Measurements from ENCODE around the gene MEP1B.
"Not testable (repeated sequence)": the region's sequence is repeated elsewhere in the genome, so short reads cannot be mapped to it uniquely, and the experiment has no call there.

The MEP1B gene

DNA sequence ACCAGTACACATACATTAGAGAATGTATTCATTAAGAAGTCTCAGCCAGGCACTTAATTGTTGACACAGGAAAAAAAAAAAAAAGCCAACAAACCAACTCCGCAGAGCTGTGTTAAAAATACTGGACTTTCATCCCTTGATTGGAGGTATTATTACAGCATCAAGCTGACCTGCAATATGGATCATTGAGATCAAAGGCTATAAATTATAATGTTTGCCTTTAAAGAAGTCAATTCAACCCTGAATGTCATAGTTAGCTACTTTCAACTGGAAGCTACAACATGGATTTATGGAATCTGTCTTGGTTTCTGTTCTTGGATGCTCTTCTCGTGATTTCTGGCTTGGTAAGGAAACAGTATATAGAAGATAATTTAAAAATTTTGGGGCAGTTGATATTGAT is at the start of gene MEP1B:
TSS of gene MEP1B (plus strand) at position 250 of the 400 bp plus-strand sequence. CDS start at position 282, 32 bp downstream.
- DNase-seq = no peak

- no peak for DNase-seq
These were observed 41.5 kb upstream of the MEP1B start for GRCh38 chr18:32148185-32148870.

DNA sequence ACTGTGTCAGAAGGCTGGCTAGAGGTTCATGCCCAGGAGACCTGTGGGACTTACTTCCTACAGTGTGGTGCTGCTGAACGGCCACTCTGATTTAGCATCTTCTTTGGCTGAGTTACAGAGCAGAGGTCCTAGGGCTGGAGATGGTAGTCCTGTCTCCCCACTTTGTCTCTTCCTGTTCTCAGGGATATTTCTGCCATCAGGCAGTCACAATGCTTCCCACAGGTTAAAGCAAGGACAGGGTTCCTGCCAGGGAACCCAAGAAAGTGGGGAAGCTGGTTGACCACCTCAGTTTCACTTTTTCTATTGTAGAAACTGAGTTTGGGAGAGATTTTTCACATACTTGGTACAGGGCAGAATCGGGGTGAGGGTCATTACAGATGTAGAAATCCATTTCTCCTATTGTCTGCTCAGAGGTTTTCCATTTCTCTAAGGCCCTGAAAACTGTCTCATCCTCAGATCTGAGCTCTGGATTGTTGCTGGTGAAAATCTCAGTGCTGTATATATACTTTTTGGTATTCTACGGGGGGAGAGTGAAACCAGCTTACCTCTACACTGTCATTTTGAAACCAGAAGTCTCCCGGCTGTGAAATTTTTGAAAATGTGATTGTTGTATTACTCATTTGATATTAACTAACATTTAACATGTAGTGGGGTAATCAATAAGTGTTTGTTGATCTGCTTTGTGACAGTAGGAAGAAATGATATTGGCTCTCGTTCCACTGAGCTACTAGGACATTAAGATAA is 37.0 kb upstream of the MEP1B start:
- no peak for DNase-seq

DNA sequence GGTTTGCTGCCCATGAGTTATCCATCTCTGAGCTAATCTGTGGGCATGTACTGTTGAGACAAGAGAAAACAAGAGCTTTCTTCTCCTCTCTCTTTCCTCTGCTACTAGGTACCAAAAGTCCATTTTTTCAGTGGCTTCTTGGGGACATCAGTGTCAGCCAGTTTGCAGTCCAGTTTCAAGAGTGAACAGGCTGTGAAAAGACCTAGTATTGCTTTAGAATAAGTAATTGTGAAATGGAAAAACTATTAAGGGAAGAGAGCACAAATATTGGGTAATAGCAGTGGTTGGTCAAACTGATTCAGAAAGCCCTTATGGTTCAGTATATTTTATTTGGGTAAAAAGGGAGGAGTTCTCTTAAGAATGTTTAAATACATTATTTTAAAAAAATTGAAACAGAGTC is 33.0 kb upstream of the MEP1B start:
- no peak for DNase-seq

DNA sequence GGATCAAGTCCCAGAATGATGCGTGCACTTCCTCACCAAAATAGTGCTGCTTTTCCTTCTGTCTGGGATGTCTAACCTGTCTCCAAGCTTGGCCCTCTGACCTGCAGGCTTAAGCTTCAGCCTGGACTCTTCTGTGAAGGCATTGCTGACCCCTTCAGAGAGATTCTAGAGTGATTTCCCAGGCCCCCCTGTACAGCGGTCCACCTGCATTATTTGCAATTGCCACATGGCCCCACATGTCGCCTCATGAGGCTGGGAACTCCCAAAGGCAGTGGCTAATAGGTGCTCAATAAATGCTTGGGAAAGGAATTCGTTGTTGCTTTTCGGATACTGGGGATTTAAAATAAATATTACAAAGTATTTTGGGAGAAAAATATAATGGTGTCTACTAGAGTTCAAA is 32.3 kb upstream of the MEP1B start:
- DNase-seq = no peak

GRCh38 chr18:32158108-32158624 is 31.7 kb upstream of the MEP1B start:
- DNase-seq = peak; percentile 80

DNA sequence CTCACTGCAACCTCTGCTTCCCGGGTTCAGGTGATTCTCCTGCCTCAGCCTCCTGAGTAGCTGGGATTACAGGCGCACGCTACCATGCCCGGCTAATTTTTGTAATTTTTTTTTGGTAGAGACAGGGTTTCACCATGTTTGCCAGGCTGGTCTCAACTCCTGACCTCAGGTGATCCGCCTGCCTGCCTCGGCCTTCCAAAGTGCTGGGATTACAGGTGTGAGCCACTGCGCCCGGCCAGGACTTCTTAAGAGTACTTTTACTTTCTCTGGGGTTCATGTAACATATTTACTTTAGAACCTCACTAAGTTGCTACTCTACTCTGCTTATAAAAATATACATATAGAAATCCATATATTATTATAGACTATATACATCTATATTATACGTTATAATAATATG is 31.2 kb upstream of the MEP1B start:
- DNase-seq = not testable (repeated sequence)

DNA sequence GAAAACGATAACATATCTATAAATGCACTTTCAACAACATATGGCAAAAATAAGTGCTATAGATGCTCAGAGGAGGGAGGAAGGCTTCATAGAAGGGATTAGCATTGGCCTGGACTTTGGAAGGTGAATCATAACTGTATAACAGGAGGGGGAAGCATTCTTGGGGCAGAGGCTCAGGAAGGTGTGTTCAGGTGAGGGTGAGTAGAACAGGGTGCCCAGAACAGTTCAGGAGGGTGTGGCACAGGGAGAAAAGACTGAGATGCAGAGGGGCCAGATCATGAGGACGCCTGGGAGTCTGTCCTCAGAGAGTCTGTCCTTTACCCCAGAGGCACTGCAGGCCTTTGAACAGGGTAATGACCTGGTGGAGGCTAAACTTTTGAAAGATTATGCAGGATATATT is 29.3 kb upstream of the MEP1B start:
- no peak for DNase-seq

DNA sequence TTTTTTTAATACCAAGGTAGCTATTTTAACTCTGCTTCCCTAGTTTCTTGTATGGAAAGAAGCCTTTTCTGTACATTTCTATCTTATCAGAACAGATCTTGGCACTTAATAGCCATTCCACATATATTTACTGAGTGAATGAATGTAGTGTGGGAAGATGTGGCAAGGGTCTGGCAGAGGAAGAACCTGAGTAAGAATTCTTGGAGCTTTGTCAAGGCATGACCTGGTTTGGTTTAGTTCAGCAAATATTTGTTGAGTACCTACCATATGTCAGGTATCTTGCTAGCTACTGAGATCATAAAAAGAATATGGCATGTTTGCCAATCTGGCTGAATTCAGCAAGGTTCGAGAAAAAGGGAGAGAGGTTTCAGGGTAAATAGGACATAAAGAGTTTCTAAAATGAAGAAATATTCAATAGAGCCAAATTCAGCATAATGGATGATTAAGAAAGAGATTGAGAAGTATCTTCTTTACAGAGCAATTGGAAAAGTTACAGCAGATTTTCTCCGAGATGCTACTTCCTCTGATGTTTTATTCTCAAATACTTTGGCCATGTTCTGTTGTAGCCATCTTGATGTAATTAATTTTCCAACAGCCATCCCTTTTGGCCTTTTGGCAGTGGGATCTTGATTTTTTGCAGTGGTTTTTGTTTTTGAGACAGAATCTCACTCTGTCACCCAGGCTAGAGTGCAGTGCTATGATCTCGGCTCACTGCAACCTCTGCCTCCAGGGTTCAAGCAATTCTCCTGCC is 21.7 kb upstream of the MEP1B start:
- no peak for DNase-seq

GRCh38 chr18:32173654-32174053 is 16.2 kb upstream of the MEP1B start:
- DNase-seq = no peak

DNA sequence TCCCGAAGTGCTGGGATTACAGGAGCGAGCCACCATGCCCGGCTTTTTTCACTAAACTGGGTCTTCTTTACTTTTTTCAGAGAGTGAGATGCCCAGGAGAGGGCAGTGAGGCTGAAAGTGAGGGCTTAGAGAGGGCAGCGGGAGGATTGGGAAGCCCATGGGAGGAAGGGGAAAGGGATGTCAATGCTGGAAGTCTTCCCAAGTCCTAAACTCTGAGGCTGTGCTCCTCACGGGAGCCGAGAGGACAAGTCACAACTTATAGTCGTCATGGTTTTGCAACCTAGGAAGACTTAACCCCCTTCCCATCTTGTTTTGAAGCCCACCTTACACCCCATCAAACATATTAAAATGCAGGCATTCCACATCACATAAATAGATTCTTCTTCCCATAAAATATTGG is 15.1 kb upstream of the MEP1B start:
- no peak for DNase-seq

GRCh38 chr18:32175265-32175664 is 14.6 kb upstream of the MEP1B start:
- peak; percentile 76 for DNase-seq

DNA sequence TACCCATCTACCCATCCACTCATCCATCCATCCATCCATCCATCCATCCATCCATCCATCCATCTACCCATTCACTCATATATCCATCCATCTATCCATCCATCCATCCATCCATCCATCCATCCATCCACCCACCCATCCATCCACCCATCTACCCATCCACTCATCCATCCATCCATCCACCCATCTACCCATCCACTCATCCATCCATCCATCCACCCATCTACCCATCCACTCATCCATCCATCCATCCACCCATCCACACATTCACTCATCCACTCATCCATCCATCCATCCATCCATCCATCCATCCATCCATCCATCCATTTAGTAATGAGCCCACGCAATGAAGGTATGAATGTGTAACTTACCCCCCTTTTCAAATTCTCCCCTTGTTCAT is 13.1 kb upstream of the MEP1B start:
- not testable (repeated sequence) for DNase-seq

DNA sequence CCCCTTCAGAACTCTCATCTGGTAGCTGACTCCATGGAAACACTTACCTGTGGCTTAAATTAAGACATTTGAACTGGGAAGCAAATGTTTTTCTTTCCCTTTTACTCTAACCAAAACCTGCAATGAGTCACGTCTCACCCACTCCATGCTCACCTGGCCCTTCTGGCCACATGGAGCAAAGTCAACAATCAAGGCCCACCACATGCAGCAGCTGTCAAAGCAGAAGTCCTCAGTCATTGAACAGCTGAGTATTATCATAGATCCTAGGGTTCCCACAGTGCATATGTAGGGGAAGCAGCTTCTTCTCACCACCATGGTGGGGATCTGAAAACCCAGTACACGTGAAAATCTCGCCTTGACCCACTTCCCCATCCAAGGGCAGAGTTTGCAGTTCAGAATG is 12.3 kb upstream of the MEP1B start:
- DNase-seq = no peak

GRCh38 chr18:32183503-32183902 is 6.3 kb upstream of the MEP1B start:
- no peak for DNase-seq

GRCh38 chr18:32190209-32190608 is 370 bp downstream of the MEP1B start:
- DNase-seq = no peak

GRCh38 chr18:32195881-32196815 is 6.3 kb downstream of the MEP1B start:
- DNase-seq = no peak

GRCh38 chr18:32200766-32201165 is 10.9 kb downstream of the MEP1B start:
- peak; percentile 64 for DNase-seq

DNA sequence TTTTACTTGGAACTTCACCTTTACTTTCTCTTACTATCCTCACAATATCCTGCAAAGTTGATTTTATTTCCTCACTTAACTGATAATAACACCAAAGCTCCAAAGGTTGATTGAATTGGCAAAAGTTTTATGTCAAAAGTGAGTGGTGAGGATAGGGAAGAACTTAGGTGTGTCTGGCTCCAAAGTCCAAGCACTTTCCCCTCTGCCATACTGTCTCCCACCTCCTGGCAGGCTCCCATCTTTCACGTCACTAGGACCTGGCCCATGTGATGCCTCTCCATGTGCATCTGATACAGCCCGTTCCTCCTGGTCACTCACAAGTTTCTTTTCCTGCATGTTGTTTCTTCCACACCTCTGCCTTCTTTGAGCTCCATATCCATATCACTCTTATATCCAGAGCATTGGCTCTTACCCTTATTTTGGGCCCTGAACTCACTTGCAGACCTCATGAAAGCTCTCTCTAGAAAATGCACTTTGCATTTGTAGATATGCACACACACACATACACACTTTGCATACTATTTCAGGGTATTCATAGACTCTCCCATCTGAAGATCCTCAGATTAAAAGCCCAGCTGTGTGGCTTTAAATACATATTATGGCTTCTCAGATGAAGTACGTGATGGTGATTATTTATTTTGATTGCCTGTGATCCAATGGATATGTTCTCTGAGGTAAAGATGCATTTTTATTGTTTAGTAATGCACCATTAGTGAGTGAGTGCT is 12.3 kb downstream of the MEP1B start:
- DNase-seq = no peak

- no peak for DNase-seq
These were observed 18.2 kb downstream of the MEP1B start for GRCh38 chr18:32208023-32208422.

DNA sequence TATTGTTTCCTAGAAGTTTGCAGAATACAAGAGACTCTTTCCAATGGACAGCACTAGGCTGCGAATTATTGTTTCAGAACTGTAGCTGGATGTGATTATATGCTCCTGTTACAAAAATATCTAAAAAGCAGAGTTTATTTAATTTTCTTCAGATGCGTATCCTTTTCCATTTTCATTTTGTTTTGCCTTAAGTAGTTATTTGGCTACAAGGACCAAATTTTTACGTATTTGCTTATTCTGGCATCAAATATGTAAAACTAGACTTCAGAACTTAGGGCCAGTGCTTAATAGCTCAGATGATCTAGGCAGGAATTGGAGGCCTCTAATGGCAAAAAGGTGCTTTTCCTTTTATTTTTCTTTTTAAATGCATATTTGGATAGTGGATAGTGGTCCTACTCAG is 18.7 kb downstream of the MEP1B start:
- DNase-seq = no peak

Data from NCI-H1694 treated with DMSO at 0.1 percent for 48 hours (cell line).